OCI-LY3 (cell line): Measurements from ENCODE around the gene SETBP1.

Experiments
- EZH2phosphoT487 ChIP-seq: fragments of 200-600 bp; shearing (Covaris generic); IDR thresholded peaks from 2 replicates; pipeline ENCODE4 v1.6.1; 2018; ENCODE audit warnings: antibody characterized with exemption, mixed run types, low read depth
- TF ChIP-seq, protein P1 (sequence below): fragments of 200-600, 300-600 bp; sonication (generic); IDR thresholded peaks from 2 replicates; pipeline ENCODE4 v1.5.1; 2014; ENCODE audit warnings: antibody characterized with exemption, low read length, low read depth

GRCh38 chr18:44802508-44802907 lies 121.8 kb downstream of the SETBP1 start:
- TF ChIP-seq, protein P1, sequence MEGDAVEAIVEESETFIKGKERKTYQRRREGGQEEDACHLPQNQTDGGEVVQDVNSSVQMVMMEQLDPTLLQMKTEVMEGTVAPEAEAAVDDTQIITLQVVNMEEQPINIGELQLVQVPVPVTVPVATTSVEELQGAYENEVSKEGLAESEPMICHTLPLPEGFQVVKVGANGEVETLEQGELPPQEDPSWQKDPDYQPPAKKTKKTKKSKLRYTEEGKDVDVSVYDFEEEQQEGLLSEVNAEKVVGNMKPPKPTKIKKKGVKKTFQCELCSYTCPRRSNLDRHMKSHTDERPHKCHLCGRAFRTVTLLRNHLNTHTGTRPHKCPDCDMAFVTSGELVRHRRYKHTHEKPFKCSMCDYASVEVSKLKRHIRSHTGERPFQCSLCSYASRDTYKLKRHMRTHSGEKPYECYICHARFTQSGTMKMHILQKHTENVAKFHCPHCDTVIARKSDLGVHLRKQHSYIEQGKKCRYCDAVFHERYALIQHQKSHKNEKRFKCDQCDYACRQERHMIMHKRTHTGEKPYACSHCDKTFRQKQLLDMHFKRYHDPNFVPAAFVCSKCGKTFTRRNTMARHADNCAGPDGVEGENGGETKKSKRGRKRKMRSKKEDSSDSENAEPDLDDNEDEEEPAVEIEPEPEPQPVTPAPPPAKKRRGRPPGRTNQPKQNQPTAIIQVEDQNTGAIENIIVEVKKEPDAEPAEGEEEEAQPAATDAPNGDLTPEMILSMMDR = no peak
- TF ChIP-seq EZH2phosphoT487 = no peak
